HL-60 (cell line): ENCODE measurements around the gene NXPH4.

Experiments
- DNase-seq, 2 experiments: peaks; one replicate each; pipeline ENCODE4 v3.0.0-alpha.2; 2010 to 2020; ENCODE audit warnings: low read depth in 1 of 2, low spot score in 1 of 2
- H3K27ac ChIP-seq: fragments of 250-450 bp; sonication (Bioruptor Pico); replicated peaks from 2 replicates; pipeline ENCODE4 v1.5.1; 2020; ENCODE audit warnings: mild to moderate bottlenecking, moderate library complexity
- H3K27me3 ChIP-seq: fragments of 250-450 bp; sonication (Bioruptor Pico); 2 replicates; pipeline ENCODE4 v1.5.1; 2021; ENCODE audit warnings: mild to moderate bottlenecking, moderate library complexity; ENCODE audit not compliant: insufficient read depth, poor library complexity, severe bottlenecking
- H3K4me3 ChIP-seq: replicated peaks from 2 replicates; pipeline ENCODE4 v1.5.1; 2011; ENCODE audit warnings: mild to moderate bottlenecking, control low read depth, low read length; ENCODE audit not compliant: insufficient read depth
- CTCF ChIP-seq: IDR thresholded peaks from one replicate; pipeline ENCODE4 v1.5.1; 2011; ENCODE audit warnings: low read length, control low read depth, inconsistent platforms; ENCODE audit not compliant: insufficient read depth
- GABPA ChIP-seq: IDR thresholded peaks from 2 replicates; pipeline ENCODE4 v1.6.1; 2012; ENCODE audit warnings: low read depth
- POLR2AphosphoS5 ChIP-seq: IDR thresholded peaks from 2 replicates; pipeline ENCODE4 v1.6.1; 2012; ENCODE audit warnings: low read depth
- REST ChIP-seq: IDR thresholded peaks from 2 replicates; pipeline ENCODE4 v1.6.1; 2012; ENCODE audit warnings: low read depth; ENCODE audit not compliant: insufficient replicate concordance
- SPI1 ChIP-seq: IDR thresholded peaks from 2 replicates; pipeline ENCODE4 v1.6.1; 2012; ENCODE audit warnings: low read depth, mild to moderate bottlenecking, borderline replicate concordance

NXPH4 gene

DNA sequence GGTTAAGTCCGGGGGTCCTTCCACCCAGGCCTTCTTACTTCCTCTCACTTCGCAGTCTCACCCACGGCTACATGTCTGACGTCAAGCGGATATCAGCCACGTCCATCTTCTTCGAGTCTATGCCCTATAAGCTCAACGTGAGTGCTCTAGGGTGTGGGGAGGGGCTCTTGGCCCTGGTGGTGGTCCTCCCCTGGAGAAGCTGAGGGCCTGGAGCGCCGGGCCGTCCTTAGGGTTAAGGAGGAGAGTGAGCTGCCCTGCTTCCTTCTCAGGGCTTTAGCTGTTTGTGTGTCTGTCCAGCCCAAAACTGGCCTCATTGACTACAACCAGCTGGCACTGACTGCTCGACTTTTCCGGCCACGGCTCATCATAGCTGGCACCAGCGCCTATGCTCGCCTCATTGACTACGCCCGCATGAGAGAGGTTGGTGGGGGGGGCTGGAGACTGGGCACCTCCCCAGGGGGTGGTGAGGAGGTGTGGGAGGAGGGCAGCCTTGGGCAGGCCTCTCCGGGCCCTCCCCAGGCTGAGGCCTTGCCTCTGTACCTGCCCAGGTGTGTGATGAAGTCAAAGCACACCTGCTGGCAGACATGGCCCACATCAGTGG lies 15.7 kb downstream of the NXPH4 start:
- Histone ChIP-seq H3K4me3 (no peak overlapping the region), H3K27me3 (peaks cover 3% of the 10 kb centered on the region), H3K27ac (no peak overlapping the region)
- DNase-seq, result no peak
- TF ChIP-seq GABPA (no peak), POLR2AphosphoS5 (no peak), REST (no peak), CTCF (no peak), SPI1 (no peak)

DNA sequence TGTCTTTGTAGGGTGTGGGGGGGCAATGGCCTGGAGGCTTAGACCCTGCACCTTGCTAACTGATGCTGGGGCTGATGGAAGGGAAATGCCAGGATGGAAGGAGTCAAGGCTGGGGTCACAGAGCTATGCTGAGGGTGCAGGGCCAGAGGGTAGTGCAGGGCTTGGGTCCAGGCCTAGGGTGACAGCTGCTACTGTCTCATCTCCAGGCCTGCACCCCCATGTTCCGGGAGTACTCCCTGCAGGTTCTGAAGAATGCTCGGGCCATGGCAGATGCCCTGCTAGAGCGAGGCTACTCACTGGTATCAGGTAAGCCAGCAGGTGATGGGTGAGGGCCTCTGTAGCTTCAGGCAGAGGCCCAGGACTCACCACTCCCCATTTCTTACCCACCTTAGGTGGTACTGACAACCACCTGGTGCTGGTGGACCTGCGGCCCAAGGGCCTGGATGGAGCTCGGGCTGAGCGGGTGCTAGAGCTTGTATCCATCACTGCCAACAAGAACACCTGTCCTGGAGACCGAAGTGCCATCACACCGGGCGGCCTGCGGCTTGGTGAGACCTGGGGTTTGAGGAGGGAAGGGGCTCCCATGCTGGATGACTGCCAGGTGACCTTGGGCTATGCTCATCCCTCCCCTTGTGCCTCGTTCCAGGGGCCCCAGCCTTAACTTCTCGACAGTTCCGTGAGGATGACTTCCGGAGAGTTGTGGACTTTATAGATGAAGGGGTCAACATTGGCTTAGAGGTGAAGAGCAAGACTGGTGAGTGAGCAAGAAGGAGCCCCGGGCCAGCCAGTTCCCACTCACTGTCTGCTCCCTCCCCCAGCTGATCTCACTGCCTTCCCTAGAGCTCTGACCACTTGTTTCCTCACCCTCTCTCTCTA lies 17.0 kb downstream of the NXPH4 start:
- Histone ChIP-seq H3K27ac (no peak overlapping the region), H3K27me3 (no peaks in the 10 kb centered on the region), H3K4me3 (no peak overlapping the region)
- DNase-seq, result no peak
- TF ChIP-seq POLR2AphosphoS5 (no peak), SPI1 (no peak), CTCF (no peak), GABPA (no peak), REST (no peak)

DNA sequence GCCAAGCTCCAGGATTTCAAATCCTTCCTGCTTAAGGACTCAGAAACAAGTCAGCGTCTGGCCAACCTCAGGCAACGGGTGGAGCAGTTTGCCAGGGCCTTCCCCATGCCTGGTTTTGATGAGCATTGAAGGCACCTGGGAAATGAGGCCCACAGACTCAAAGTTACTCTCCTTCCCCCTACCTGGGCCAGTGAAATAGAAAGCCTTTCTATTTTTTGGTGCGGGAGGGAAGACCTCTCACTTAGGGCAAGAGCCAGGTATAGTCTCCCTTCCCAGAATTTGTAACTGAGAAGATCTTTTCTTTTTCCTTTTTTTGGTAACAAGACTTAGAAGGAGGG lies 17.6 kb downstream of the NXPH4 start:
- H3K27ac ChIP-seq, result no peak overlapping the region
- no peak overlapping the region for H3K4me3 ChIP-seq
- DNase-seq, result no peak
- no peaks in the 10 kb centered on the region for H3K27me3 ChIP-seq
- TF ChIP-seq REST (no peak), CTCF (no peak), SPI1 (no peak), POLR2AphosphoS5 (no peak), GABPA (no peak)
